A673 (cell line): ENCODE measurements around the gene CCHCR1. TPM values are rescaled to one million over a fixed set of nuclear protein-coding genes. Genes with fewer than 3 reads are reported as not detected.

Source experiments
- BruUV-seq: library from RNA; stranded (reverse); fragments of 400-500 nt; replicated peaks from 2 replicates; lab custom pipeline; 2021; lab: Mats Ljungman, UMichigan
- CTCF ChIA-PET: fragments of 300-600 bp; sonication (Branson Sonifier 250); formaldehyde crosslinking; loops from one replicate; lab custom pipeline; 2022; ENCODE audit warnings: antibody characterized with exemption; lab: Charles Lee
- POLR2A ChIA-PET: fragments of 300-600 bp; sonication (Branson Sonifier 250); formaldehyde crosslinking; loops from one replicate; lab custom pipeline; 2022; ENCODE audit warnings: antibody characterized with exemption; ENCODE audit not compliant: low non-redundant PET; lab: Charles Lee
- DNase-seq: peaks from one replicate; pipeline ENCODE4 v3.0.0-alpha.2; 2015; ENCODE audit warnings: low spot score
- H3K27ac ChIP-seq: fragments of 200-600 bp; sonication (generic); 2 replicates; pipeline ENCODE4 v1.5.1; 2016; ENCODE audit warnings: mixed run types, low read depth, mild to moderate bottlenecking, mixed read lengths, antibody characterized with exemption, low read length; ENCODE audit not compliant: poor library complexity, severe bottlenecking
- H3K27me3 ChIP-seq: fragments of 200-600 bp; sonication (generic); replicated peaks from 2 replicates; pipeline ENCODE4 v1.6.1; 2017; ENCODE audit warnings: mixed run types, low read depth, mild to moderate bottlenecking, mixed read lengths, antibody characterized with exemption, low read length; ENCODE audit not compliant: insufficient read depth, poor library complexity
- H3K36me3 ChIP-seq: fragments of 200-600 bp; sonication (generic); 2 replicates; pipeline ENCODE4 v1.6.1; 2016; ENCODE audit warnings: mixed run types, mild to moderate bottlenecking, mixed read lengths, antibody characterized with exemption, low read length; ENCODE audit not compliant: insufficient read depth, poor library complexity, severe bottlenecking
- H3K4me1 ChIP-seq: fragments of 200-600 bp; sonication (generic); 2 replicates; pipeline ENCODE4 v1.6.1; 2017; ENCODE audit warnings: mixed run types, mild to moderate bottlenecking, mixed read lengths, antibody characterized with exemption, low read length; ENCODE audit not compliant: insufficient read depth, poor library complexity, severe bottlenecking
- H3K4me3 ChIP-seq: fragments of 200-600 bp; sonication (generic); 2 replicates; pipeline ENCODE4 v1.5.1; 2016; ENCODE audit warnings: low read depth, mixed run types, mild to moderate bottlenecking, mixed read lengths, low read length; ENCODE audit not compliant: poor library complexity, severe bottlenecking
- H3K9me3 ChIP-seq: fragments of 200-600 bp; sonication (generic); 2 replicates; pipeline ENCODE4 v1.6.1; 2016; ENCODE audit warnings: mixed run types, low read depth, mild to moderate bottlenecking, mixed read lengths, antibody characterized with exemption, low read length; ENCODE audit not compliant: poor library complexity, severe bottlenecking
- CTCF ChIP-seq: fragments of 300-800, 200-600 bp; sonication (generic); conservative IDR thresholded peaks from 2 replicates; pipeline ENCODE4 v1.5.1; 2017; ENCODE audit warnings: low read depth, mild to moderate bottlenecking, antibody characterized with exemption, low read length, moderate library complexity, mixed read lengths
- EZH2 ChIP-seq: fragments of 200-600 bp; sonication (generic); IDR thresholded peaks from 2 replicates; pipeline ENCODE4 v1.6.1; 2017; ENCODE audit warnings: borderline replicate concordance, low read depth, mild to moderate bottlenecking, mixed read lengths, antibody characterized with exemption, low read length; ENCODE audit not compliant: poor library complexity, severe bottlenecking
- intact Hi-C: fragments of 100-400 bp; cut with micrococcal nuclease; formaldehyde crosslinking; loops from one replicate; pipeline ENCODE4 v1.10.0; 2022; ENCODE audit not compliant: unreplicated experiment
- total RNA-seq: library from RNA; stranded (reverse); gene quantifications from 2 replicates; pipeline ENCODE4 v1.2.3, GENCODE V29; 2021

CCHCR1 gene
- total RNA-seq, 1 experiment from 2014 or later: 51.7 TPM

GRCh38 chr6:31173406-31173805 lies 15.8 kb upstream of the CCHCR1 start:
- no TSS peak for BruUV-seq
- CTCF ChIA-PET: no interaction called here
- no peaks in the 10 kb centered on the region for H3K9me3 ChIP-seq
- H3K27me3 ChIP-seq: no peaks in the 10 kb centered on the region
- no peak for DNase-seq
- H3K4me1 ChIP-seq: no peaks in the 10 kb centered on the region
- intact Hi-C loops: no loop called here
- POLR2A ChIA-PET: no interaction called here
- no peaks in the 10 kb centered on the region for H3K36me3 ChIP-seq
- H3K4me3 ChIP-seq: no peak overlapping the region
- TF ChIP-seq CTCF (no peak), EZH2 (no peak)
- H3K27ac ChIP-seq: no peak overlapping the region

DNA sequence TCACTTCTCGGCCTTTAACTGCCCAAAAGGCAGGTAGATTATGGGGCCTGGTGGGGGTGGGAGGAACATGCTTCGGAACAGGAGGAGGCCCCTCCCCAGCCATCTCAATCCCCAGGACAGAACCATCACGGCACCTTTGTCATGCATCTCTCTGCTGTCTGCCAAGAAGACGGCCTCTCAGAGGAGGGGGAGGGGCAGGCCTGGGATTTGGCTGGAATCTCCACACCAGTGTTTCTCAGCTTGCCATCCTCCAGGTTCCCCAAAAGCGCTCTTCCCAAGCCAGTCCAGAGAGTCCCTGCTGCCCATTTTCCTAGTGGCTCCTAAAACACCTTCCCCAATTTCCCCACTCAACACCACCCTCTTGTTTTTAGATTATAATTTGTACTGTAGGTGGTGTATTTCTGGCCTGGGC lies 15.4 kb upstream of the CCHCR1 start:
- POLR2A ChIA-PET: no interaction called here
- H3K4me3 ChIP-seq: no peak overlapping the region

DNA sequence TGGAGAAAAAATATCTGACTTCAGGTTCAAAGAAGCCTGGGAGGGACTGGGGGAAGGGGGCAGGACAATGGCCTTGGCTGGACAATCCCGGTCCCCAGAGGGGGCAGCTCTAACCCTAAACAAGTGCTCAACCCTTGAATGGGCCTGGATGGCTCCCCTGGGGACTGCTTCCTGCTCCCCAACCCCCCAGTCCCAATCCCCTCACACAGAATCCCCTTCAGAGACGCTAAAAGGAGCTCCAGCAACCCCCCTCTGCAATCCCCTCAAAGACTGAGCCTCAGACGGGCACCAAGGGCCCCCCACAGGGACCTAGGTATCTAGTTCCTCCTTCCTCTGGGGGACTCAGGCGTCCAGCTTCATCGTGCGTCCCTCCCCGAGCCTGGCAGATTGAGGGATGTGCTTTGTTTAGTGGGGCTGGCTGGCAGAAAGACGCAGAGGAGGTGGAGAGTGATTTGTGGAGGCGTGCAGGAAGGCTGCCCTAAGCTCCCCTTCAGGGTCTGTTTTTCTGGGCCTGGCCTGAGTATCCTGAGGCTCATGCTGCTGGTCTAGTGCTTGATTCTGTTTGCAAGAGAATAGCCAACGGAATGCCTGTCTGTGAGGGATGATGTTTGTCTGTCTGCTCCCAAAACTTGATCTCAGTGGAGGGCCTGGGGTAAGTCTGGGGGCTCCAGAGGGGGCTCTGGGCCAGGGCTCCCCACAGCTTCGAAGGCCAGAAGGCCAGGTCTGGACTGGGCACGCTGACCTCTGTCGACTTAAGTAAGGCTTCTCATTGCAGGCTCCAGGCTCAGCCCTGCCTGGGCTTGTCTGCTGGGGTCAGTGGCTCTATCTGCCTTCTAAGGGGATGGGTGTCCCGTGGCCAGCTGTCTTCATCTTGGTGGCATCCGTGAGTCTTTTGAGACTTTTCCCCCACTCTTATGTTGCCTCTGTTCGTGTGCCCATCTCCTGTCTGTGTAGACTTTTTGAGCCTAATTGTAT lies 14.6 kb upstream of the CCHCR1 start:
- BruUV-seq: no TSS peak
- CTCF ChIA-PET: no interaction called here
- intact Hi-C loops: no loop called here
- POLR2A ChIA-PET: no interaction called here
- no peaks in the 10 kb centered on the region for H3K27me3 ChIP-seq
- no peaks in the 10 kb centered on the region for H3K36me3 ChIP-seq
- DNase-seq: no peak
- no peak for TF ChIP-seq EZH2
- no peak for TF ChIP-seq CTCF
- H3K27ac ChIP-seq: no peak overlapping the region
- no peaks in the 10 kb centered on the region for H3K9me3 ChIP-seq
- no peaks in the 10 kb centered on the region for H3K4me1 ChIP-seq
- no peak overlapping the region for H3K4me3 ChIP-seq

More for the DNA sequence above, 15.4 kb upstream of the CCHCR1 start:
- H3K4me1 ChIP-seq: no peaks in the 10 kb centered on the region
- no peaks in the 10 kb centered on the region for H3K27me3 ChIP-seq
- TF ChIP-seq EZH2 (no peak), CTCF (no peak)
- H3K36me3 ChIP-seq: no peaks in the 10 kb centered on the region
- no peaks in the 10 kb centered on the region for H3K9me3 ChIP-seq
- DNase-seq: no peak
- CTCF ChIA-PET: no interaction called here
- intact Hi-C loops: no loop called here
- H3K27ac ChIP-seq: no peak overlapping the region
- BruUV-seq: no TSS peak
